Liver (tissue), 3 donors: ENCODE measurements around the gene RUFY4.
"Not testable (repeated sequence)": the region's sequence is repeated elsewhere in the genome, so short reads cannot be mapped to it uniquely, and the experiment has no call there.

Experiments used
- CTCF ChIP-seq: fragments of 150-350 bp; IDR thresholded peaks from 2 replicates; pipeline ENCODE4 v1.5.1; 2017; ENCODE audit warnings: improper control_type of control experiment, low read depth, low read length; ENCODE audit not compliant: missing input control
- GABPA ChIP-seq, 2 donors: IDR thresholded peaks in 1 of 2; conservative IDR thresholded peaks in 1 of 2; 2 replicates each; pipeline ENCODE4 v1.6.1; 2016; ENCODE audit warnings: antibody characterized with exemption in 2 of 2, mild to moderate bottlenecking in 1 of 2, moderate library complexity in 1 of 2
- HNF4G ChIP-seq: IDR thresholded peaks from 2 replicates; pipeline ENCODE4 v1.6.1; 2016; ENCODE audit warnings: antibody characterized with exemption
- JUND ChIP-seq, 2 donors: IDR thresholded peaks; 2 replicates each; pipeline ENCODE4 v1.6.1; 2016; ENCODE audit warnings: antibody characterized with exemption in 2 of 2
- SP1 ChIP-seq: IDR thresholded peaks from 2 replicates; pipeline ENCODE4 v1.6.1; 2018; ENCODE audit warnings: antibody characterized with exemption, mild to moderate bottlenecking
- TAF1 ChIP-seq: conservative IDR thresholded peaks from 2 replicates; pipeline ENCODE4 v1.6.1; 2016; ENCODE audit warnings: antibody characterized with exemption, mild to moderate bottlenecking
- donor health status: healthy.
- donor health status: healthy.

- not testable (repeated sequence) for TF ChIP-seq CTCF; JUND (IDR thresholded peaks at IDR 0.05); TAF1; SP1; HNF4G; GABPA (IDR thresholded peaks at IDR 0.05 in 1 of 2, conservative IDR thresholded peaks at IDR 0.05 in 1 of 2)
Observed at GRCh38 chr2:218121789-218122188, 52.7 kb downstream of the RUFY4 start.
